BJ (cell line): Measurements from ENCODE around the gene GPR107. TPM values are rescaled to one million over a fixed set of nuclear protein-coding genes. Genes with fewer than 3 reads are reported as not detected.

Experiments used
- CTCF ChIA-PET: fragments of 350-600 bp; formaldehyde crosslinking; extraction: SDS; loops from one replicate; lab custom pipeline; 2021; ENCODE audit warnings: antibody characterized with exemption, inconsistent platforms; lab: Yijun Ruan, JAX
- POLR2A ChIA-PET: fragments of 300-600 bp; sonication (Branson Sonifier 250); formaldehyde crosslinking; extraction: SDS; loops from one replicate; lab custom pipeline; 2021; ENCODE audit warnings: antibody characterized with exemption; lab: Charles Lee
- DNase-seq: peaks from one replicate; pipeline ENCODE4 v3.0.0-alpha.2; 2011; ENCODE audit warnings: low read depth
- H3K27me3 ChIP-seq: 2 replicates; pipeline ENCODE4 v1.6.0; 2011; ENCODE audit warnings: low read length; ENCODE audit not compliant: control insufficient read depth, insufficient read depth
- H3K36me3 ChIP-seq: 2 replicates; pipeline ENCODE4 v1.5.1; 2011; ENCODE audit warnings: low read length; ENCODE audit not compliant: control insufficient read depth, insufficient read depth
- H3K4me3 ChIP-seq: 2 replicates; pipeline ENCODE4 v1.5.1; 2011; ENCODE audit warnings: low read depth, mild to moderate bottlenecking, control low read depth, low read length
- polyA plus RNA-seq: library from polyadenylated mRNA; depleted of rRNA; stranded (reverse); fragments of >200 nt; gene quantifications from 2 replicates; pipeline ENCODE4 v1.2.3, GENCODE V29; 2011
- TF ChIP-seq, protein P1 (sequence below): IDR thresholded peaks from 2 replicates; pipeline ENCODE4 v1.5.1; 2011; ENCODE audit warnings: low read depth, mild to moderate bottlenecking, control low read depth, inconsistent platforms, low read length, moderate library complexity; ENCODE audit not compliant: insufficient read depth

GPR107 gene
- polyA plus RNA-seq, 1 experiment, result 32.5 TPM

DNA sequence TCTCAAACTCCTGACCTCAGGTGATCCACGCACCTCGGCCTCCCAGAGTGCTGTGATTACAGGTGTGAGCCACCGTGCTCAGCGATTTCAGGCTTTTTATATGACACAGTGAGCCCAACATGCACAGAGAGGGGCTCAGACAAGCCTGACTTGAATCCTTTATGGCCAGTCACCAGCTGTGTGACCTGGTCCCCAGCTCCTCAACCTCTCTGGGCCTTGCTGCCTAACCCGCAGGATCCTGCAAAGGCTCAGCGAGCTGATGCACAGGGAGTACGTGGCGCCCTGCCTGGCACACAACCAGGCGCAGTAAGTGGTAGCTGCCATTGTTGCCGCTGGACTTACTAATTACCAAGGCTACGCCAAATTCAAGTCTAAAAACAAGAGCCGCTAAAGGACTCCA lies 101.9 kb downstream of the GPR107 start:
- DNase-seq, result no peak
- ChIA-PET POLR2A (no interaction called here), CTCF (interaction anchor here (0.9 to 1.1 kb wide), 4 partner anchors 15 to 34 kb away, joined by 3 to 5 read pairs (median 4); no protein-coding TSS in a partner anchor)
- no peaks in the 10 kb centered on the region for H3K36me3 ChIP-seq
- H3K27me3 ChIP-seq, result no peaks in the 10 kb centered on the region
- TF ChIP-seq, protein P1, sequence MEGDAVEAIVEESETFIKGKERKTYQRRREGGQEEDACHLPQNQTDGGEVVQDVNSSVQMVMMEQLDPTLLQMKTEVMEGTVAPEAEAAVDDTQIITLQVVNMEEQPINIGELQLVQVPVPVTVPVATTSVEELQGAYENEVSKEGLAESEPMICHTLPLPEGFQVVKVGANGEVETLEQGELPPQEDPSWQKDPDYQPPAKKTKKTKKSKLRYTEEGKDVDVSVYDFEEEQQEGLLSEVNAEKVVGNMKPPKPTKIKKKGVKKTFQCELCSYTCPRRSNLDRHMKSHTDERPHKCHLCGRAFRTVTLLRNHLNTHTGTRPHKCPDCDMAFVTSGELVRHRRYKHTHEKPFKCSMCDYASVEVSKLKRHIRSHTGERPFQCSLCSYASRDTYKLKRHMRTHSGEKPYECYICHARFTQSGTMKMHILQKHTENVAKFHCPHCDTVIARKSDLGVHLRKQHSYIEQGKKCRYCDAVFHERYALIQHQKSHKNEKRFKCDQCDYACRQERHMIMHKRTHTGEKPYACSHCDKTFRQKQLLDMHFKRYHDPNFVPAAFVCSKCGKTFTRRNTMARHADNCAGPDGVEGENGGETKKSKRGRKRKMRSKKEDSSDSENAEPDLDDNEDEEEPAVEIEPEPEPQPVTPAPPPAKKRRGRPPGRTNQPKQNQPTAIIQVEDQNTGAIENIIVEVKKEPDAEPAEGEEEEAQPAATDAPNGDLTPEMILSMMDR, result no peak
- H3K4me3 ChIP-seq, result no peak overlapping the region

DNA sequence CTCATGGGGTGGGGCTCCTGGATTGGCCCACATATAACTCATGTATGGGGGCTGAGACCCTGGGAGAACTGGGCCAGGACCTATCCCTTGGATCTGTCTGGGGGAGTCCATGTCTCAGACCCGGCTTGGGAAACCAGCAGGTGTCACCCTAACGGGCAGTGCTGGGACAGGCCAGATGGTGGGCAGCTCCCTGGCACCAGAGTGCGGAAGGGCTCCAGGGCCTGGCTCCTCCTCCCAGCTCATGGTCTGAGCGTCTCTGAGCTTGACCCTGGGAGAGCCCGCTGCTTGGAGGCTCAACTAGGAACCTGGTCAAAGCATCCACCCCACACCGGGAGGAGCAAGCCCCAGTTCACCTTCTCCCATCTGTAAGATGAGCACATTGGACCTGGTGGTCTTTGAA lies 103.0 kb downstream of the GPR107 start:
- TF ChIP-seq, protein P1, result peak; percentile 28
- H3K36me3 ChIP-seq, result no peaks in the 10 kb centered on the region
- CTCF ChIA-PET, result interaction anchor here (0.7 to 1.4 kb wide), 7 partner anchors 9 to 186 kb away, joined by 3 to 6 read pairs (median 3); no protein-coding TSS in a partner anchor
- no peaks in the 10 kb centered on the region for H3K27me3 ChIP-seq
- POLR2A ChIA-PET, result no interaction called here
- no peak overlapping the region for H3K4me3 ChIP-seq
- DNase-seq, result no peak

DNA sequence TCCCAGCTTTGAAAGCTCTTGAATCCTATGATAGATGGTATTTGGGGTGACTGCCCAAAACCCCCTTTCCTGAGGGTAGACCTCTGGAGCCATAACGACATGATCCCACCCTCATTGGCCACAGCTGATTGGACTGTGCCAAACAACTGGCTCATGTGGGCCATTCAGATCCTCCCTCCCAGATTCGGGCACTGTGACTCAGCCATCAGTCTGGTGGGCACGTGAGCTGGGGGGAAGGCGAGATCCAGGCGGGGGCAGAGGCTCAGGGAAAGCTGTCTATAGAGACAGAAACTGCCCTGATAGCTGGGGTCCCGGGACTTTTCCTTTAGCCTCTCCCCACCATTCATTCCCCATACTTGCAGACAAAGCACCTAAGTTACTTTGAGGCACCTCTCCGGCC lies 103.4 kb downstream of the GPR107 start:
- no peak overlapping the region for H3K4me3 ChIP-seq
- POLR2A ChIA-PET, result no interaction called here
- no peak for DNase-seq
- no peaks in the 10 kb centered on the region for H3K27me3 ChIP-seq
- TF ChIP-seq, protein P1, result no peak
- H3K36me3 ChIP-seq, result no peaks in the 10 kb centered on the region
- CTCF ChIA-PET, result interaction anchor here (0.6 to 1.4 kb wide), 6 partner anchors 9 to 528 kb away, joined by 3 to 6 read pairs (median 3); no protein-coding TSS in a partner anchor

DNA sequence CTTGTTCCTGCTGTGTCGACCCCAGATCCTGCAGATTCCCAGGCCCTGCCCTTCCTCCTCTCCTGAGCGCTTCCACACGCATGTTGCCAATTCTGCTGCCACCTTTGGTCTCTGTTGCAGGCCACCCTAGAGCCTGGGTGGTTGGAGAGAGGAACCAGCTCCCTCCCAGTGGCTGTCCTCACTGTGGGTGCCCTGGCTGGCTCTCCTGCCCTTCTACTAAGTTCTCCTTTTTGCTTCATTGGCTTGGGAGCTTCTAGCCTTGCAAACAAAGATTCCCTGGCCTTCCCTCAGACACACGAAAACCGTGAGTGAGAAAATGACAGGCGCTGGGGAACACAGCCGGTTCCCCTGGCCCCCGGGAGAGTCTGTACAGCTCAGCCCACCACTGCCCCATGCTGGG lies 104.3 kb downstream of the GPR107 start:
- DNase-seq, result no peak

DNA sequence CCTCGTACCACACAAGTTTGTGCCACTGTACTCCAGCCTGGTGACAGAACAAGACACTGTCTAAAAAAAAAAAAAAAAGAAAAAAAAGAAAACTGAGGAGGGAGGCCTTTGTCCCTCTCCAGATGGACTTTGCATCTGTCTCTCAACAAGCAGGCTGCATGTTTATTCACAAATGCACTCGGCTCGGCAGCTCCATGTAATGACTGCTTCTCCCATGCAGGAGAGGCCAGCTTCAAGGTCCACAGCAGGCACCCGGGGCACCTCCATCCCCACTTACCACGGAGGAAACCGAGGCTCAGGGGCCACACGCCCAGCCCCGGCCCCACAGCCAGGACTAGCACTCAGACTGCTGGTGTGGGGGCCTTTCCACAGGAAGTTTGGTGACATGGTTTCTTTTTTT lies 105.4 kb downstream of the GPR107 start:
- POLR2A ChIA-PET, result no interaction called here
- CTCF ChIA-PET, result interaction anchor here (1.8 kb wide), 1 partner anchor 77 kb away, joined by 4 read pairs; no protein-coding TSS in a partner anchor

More for the DNA sequence above, 104.3 kb downstream of the GPR107 start:
- ChIA-PET POLR2A (no interaction called here), CTCF (interaction anchor here (1.4 kb wide), 1 partner anchor 52 kb away, joined by 3 read pairs; no protein-coding TSS in a partner anchor)
- TF ChIP-seq, protein P1, result no peak
- no peak overlapping the region for H3K4me3 ChIP-seq
- H3K27me3 ChIP-seq, result no peaks in the 10 kb centered on the region
- no peaks in the 10 kb centered on the region for H3K36me3 ChIP-seq

More for the DNA sequence above, 105.4 kb downstream of the GPR107 start:
- H3K4me3 ChIP-seq, result no peak overlapping the region
- no peak for DNase-seq
- TF ChIP-seq, protein P1, result no peak
- H3K36me3 ChIP-seq, result no peaks in the 10 kb centered on the region
- no peaks in the 10 kb centered on the region for H3K27me3 ChIP-seq
